CD4-positive, alpha-beta T cell treated with Interferon alpha-2 for 1 hour (primary cell): Measurements from ENCODE around the gene ARPP21.

ENCODE experiments used
- DNase-seq, 2 donors: peaks; one replicate each; pipeline ENCODE4 v3.0.0-alpha.2; 2020 to 2022

ARPP21 gene

DNA sequence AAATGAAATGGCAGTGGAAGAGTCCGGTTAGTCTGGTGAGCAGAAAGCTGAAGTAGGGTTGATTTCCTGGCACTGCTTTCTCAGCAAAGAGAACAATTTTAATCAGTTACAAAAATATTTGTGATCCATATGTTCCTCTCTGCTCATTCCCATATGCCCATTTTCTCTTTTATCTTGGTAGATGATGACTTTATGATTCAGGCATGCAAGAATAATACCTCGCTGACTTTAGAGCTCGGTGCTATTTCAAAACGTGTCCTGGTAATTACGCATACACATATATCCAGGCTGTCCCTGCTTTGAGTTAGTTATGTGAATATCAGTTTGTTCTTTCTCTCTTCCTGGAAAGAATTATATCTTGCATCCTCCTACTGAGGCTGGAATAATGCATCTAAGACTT, 38.5 kb downstream of the ARPP21 start:
- no peak for DNase-seq

DNA sequence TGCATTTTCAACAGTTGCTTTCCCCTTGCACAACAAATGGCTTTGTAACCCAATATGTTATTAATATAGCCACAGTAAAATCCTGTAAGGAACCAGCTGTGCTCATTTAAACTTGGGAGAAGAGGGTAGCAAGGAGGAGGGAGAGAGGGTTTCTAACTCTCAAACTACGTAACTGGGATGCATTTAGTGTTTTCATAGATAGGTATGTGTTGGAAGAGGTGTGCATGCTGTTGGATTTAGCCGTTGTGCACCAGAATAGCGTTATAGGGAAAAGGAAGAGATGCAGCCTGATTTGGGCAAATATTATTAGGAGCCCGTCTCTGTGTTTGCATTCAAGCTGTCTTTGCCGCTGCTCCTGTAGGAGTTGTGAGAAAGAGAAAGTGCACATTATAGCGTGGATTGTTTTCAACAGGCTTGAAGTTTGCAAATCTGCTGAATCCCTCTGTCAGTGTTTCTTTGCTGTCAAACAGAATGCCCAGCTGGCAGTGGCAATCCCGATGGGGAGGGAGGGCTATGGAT, 39.4 kb downstream of the ARPP21 start:
- DNase-seq: no peak

- no peak for DNase-seq
Observed at GRCh38 chr3:35679409-35680080, 40.2 kb downstream of the ARPP21 start.

- DNase-seq: no peak
Observed at GRCh38 chr3:35680866-35681650, 41.7 kb downstream of the ARPP21 start.

GRCh38 chr3:35685153-35685552, 45.8 kb downstream of the ARPP21 start:
- no peak for DNase-seq

GRCh38 chr3:35688826-35689225, 49.5 kb downstream of the ARPP21 start:
- no peak for DNase-seq

- no peak for DNase-seq
Observed at GRCh38 chr3:35690271-35690670, 50.9 kb downstream of the ARPP21 start.

- no peak for DNase-seq
Observed at GRCh38 chr3:35705904-35706303, 66.6 kb downstream of the ARPP21 start.

DNA sequence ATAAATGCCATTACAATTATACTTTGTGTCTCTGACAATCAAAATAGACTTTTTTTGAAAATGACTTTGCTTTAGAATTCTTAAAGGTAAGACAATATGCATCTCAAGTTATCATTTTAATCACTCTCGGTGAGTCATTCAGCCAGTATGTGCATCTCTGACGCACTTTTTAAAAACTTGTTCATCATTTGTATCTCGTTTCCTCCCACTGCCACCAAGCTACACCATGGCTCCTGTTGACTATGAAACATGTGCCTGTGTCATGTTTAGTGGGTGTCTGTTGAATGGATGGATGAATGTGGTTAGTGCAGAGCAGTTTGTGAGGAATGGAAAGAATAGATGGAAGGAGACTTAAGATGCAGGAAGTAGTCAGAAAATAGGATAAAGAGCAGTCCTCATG, 68.6 kb downstream of the ARPP21 start:
- DNase-seq: no peak

DNA sequence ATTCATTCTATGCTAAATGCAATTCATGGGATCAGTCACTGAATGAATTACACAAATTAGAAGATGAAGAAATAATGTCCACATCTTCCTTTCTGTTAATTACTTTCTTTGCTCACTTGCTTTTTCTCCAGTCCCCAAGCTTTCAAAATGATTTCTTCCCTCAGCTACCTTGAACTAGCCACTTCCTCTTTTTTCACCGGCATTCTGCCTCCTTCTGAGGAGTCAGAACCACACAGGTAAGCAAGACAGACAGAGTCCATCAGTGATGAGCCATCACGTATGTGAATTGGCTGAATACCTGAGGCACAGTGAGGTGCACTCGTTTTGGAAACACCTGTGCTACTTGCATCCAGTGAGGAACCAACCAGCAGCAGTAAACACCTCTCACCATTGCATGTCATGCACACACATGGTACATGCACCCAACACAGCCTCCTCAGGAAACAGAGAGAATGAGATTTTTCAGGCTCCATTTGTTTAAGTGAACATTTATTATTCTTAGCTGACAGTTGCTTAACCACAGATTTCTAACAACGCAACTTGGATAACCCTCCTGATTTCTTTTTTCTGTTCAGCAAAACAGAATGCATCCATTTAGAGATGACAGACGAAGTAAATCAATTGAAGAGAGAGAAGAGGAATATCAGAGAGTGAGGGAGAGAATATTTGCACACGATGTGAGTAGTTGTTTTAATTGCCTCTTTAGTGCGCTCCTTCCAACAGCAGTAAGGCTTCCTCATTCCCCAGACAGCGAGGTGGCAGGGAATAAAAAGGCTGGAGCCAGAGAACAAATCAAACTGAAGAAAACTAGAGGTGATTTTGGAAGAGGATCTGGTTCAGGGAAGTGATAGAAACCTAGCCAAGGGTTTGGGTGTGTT, 69.3 kb downstream of the ARPP21 start:
- no peak for DNase-seq

GRCh38 chr3:35709691-35710090, 70.4 kb downstream of the ARPP21 start:
- DNase-seq: no peak

- no peak for DNase-seq
Observed at GRCh38 chr3:35710554-35710953, 71.2 kb downstream of the ARPP21 start.

GRCh38 chr3:35718921-35719320, 79.6 kb downstream of the ARPP21 start:
- no peak for DNase-seq

GRCh38 chr3:35721628-35722027, 82.3 kb downstream of the ARPP21 start:
- no peak for DNase-seq

DNA sequence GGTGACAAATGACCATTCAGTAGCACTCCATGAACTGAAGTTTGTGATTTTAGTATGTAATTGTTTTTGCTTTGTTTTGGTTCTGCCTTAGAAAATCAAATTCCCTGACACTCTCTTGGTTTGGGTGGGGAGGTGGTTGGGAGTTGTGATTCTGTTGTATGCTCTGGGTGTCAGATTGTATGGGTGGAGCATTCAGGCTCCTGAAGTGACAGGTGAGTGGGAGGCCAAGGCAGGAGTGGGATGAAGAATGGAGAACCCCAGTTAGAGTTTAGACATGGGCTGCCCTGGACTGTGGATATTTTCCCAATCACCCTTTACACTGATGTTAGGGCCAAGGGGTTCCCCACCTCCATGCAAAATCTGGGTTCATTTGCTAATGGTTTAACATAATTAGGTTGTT, 83.6 kb downstream of the ARPP21 start:
- no peak for DNase-seq

- no peak for DNase-seq
Observed at GRCh38 chr3:35723480-35724097, 84.3 kb downstream of the ARPP21 start.

- DNase-seq: no peak
Observed at GRCh38 chr3:35724106-35724505, 84.8 kb downstream of the ARPP21 start.

GRCh38 chr3:35727179-35727578, 87.9 kb downstream of the ARPP21 start:
- no peak for DNase-seq

GRCh38 chr3:35733341-35733740, 94.0 kb downstream of the ARPP21 start:
- DNase-seq: no peak

DNA sequence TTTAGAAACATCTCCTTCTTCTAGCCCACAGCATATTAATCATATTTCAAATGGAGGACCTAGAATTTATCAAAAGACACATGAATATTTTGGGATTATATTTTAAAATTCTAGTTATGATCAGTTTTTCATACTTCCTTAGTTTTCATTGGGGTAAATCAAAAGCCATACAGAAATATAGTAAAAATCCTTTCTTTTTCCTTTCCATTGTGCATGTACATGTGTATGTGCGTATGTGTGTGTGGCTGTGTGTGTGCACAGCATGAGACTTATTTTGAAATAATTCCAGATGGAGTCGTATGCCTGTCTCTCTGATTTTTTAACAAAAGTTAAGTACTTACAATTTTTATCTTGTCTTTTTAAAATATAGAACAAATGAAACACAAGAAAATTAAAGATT, 94.5 kb downstream of the ARPP21 start:
- DNase-seq: no peak

DNA sequence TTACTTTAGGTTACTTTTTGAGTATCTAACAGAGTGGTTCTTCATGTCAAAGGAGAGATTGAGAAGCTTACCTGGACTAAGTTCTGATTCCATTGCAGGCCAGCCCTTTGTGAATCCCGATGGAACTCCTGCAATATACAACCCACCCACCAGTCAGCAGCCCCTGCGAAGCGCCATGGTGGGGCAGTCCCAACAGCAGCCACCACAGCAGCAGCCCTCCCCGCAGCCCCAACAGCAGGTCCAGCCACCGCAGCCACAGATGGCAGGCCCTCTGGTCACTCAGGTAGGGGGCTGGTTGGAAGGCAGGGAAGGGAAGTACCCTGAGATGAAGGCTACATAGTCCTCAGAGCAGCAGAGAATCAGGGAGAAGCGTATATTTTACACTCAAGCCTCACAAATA, 97.8 kb downstream of the ARPP21 start:
- no peak for DNase-seq

DNA sequence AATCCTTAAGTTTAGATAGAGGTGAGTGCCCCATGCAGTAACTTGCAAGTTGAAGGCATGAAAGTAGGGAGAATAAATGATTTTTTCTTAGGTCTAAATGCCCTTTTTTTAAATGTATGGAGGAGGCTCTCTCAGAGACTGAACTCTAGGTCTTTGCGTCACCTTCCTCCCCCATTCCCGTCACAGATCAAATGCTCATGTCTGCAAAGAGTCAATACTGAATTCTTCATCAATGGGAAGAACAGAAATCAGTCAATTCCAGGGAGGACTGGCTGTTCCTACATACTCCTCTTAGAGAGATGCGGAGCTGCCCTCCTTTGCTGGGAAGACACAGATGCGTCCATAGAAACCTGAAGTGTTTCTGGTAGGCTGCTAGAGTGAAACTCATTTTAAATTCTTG, 98.2 kb downstream of the ARPP21 start:
- DNase-seq: no peak
